Smooth muscle cell (in vitro differentiated cells): ENCODE measurements around the gene LRAT. TPM values are rescaled to one million over a fixed set of nuclear protein-coding genes. Genes with fewer than 3 reads are reported as not detected.

Experiments used
- DNase-seq: peaks from one replicate; lab custom pipeline; 2025; ENCODE audit not compliant: unreplicated experiment; lab: John Stamatoyannopoulos, UW
- H2AFZ ChIP-seq: fragments of 200-600 bp; sonication (generic); 2 replicates; pipeline ENCODE4 v1.6.0; 2016; ENCODE audit warnings: antibody characterized with exemption, low read depth, mild to moderate bottlenecking
- H3F3A ChIP-seq: fragments of 200-600 bp; sonication (generic); 2 replicates; pipeline ENCODE4 v1.6.0; 2017; ENCODE audit warnings: antibody characterized with exemption, low read depth
- H3K27ac ChIP-seq: fragments of 200-600 bp; sonication (generic); 2 replicates; pipeline ENCODE4 v1.5.1; 2016; ENCODE audit warnings: low read depth, mild to moderate bottlenecking
- H3K27me3 ChIP-seq: fragments of 200-600 bp; sonication (generic); 2 replicates; pipeline ENCODE4 v1.6.1; 2016; ENCODE audit warnings: low read depth, mild to moderate bottlenecking
- H3K36me3 ChIP-seq: fragments of 200-600 bp; sonication (generic); 2 replicates; pipeline ENCODE4 v1.5.1; 2016; ENCODE audit warnings: low read depth
- H3K4me1 ChIP-seq: fragments of 200-600 bp; sonication (generic); 2 replicates; pipeline ENCODE4 v1.5.1; 2016; ENCODE audit warnings: low read depth
- H3K4me2 ChIP-seq: fragments of 200-600 bp; sonication (generic); 2 replicates; pipeline ENCODE4 v1.6.0; 2016; ENCODE audit warnings: mild to moderate bottlenecking
- H3K4me3 ChIP-seq: fragments of 200-600 bp; sonication (generic); 2 replicates; pipeline ENCODE4 v1.5.1; 2016; ENCODE audit warnings: mild to moderate bottlenecking
- H3K79me2 ChIP-seq: fragments of 200-600 bp; sonication (generic); 2 replicates; pipeline ENCODE4 v1.6.0; 2016; ENCODE audit warnings: low read depth, mild to moderate bottlenecking
- H3K9ac ChIP-seq: fragments of 200-600 bp; sonication (generic); 2 replicates; pipeline ENCODE4 v1.6.0; 2016; ENCODE audit warnings: low read depth
- H3K9me3 ChIP-seq: fragments of 200-600 bp; sonication (generic); replicated peaks from 2 replicates; pipeline ENCODE4 v1.5.1; 2016; ENCODE audit warnings: low read depth
- H4K20me1 ChIP-seq: fragments of 200-600 bp; sonication (generic); 2 replicates; pipeline ENCODE4 v1.6.0; 2016; ENCODE audit warnings: low read depth
- CTCF ChIP-seq: fragments of 200-600 bp; sonication (generic); IDR thresholded peaks from 2 replicates; pipeline ENCODE4 v1.5.1; 2017; ENCODE audit warnings: borderline replicate concordance, mild to moderate bottlenecking, antibody characterized with exemption; ENCODE audit not compliant: insufficient read depth, poor library complexity, severe bottlenecking
- WGBS: methylation state at CpG from one replicate; pipeline ENCODE4 v1.1.7; 2016; ENCODE audit warnings: low lambda C conversion rate; 5-methylcytosine and 5-hydroxymethylcytosine counted together
- polyA plus RNA-seq: library from polyadenylated mRNA; unstranded; fragments of >200 nt; fragmentation: Nextera tagmentation; extraction: Ambion mirVana; gene quantifications from 2 replicates; pipeline ENCODE4 v1.2.1, GENCODE V29; 2016
- total RNA-seq: library from RNA; depleted of rRNA; stranded (reverse); fragments of >200 nt; gene quantifications from 2 replicates; pipeline ENCODE4 v1.2.3, GENCODE V29; 2014

The LRAT gene
- total and polyA plus RNA-seq, 2 experiments from 2014 or later: 0.93 to 2.9 TPM

DNA sequence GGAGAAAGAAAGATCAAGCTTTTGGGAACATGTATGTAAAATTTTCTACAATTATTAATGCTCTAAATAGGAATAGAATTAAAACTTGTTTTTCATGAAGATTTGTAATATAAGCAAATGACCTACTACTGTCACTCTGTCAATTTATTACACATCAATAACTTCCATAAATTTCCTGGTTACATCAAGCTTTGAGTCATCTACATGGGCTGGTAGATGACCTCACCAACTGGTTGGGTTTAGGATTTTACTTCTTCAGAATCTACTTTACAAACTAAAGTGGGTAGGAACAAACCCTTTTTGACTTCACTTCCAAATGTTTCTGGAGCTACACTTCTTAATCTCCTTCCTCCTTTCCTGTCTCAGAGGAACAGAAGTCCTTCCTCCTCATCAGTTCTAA is 12.0 kb upstream of the LRAT start:
- H4K20me1 ChIP-seq: no peaks in the 10 kb centered on the region
- H3K4me1 ChIP-seq: no peaks in the 10 kb centered on the region
- no peak overlapping the region for H2AFZ ChIP-seq
- no peak for TF ChIP-seq CTCF
- H3K9me3 ChIP-seq: no peaks in the 10 kb centered on the region
- no peak overlapping the region for H3K9ac ChIP-seq
- no peak for DNase-seq
- H3K4me3 ChIP-seq: no peak overlapping the region
- no peaks in the 10 kb centered on the region for H3K79me2 ChIP-seq
- no peak overlapping the region for H3K4me2 ChIP-seq
- no peaks in the 10 kb centered on the region for H3F3A ChIP-seq
- H3K27me3 ChIP-seq: peaks cover 5% of the 10 kb centered on the region
- H3K27ac ChIP-seq: no peak overlapping the region
- H3K36me3 ChIP-seq: no peaks in the 10 kb centered on the region

- Histone ChIP-seq H3K4me3 (no peak overlapping the region), H3K79me2 (no peaks in the 10 kb centered on the region), H3K4me1 (no peaks in the 10 kb centered on the region), H3K27me3 (peaks cover 5% of the 10 kb centered on the region), H3K9me3 (no peaks in the 10 kb centered on the region), H3K4me2 (no peak overlapping the region), H3K9ac (no peak overlapping the region), H3F3A (no peaks in the 10 kb centered on the region), H3K27ac (no peak overlapping the region), H3K36me3 (no peaks in the 10 kb centered on the region), H2AFZ (no peak overlapping the region), H4K20me1 (no peaks in the 10 kb centered on the region)
- TF ChIP-seq CTCF: no peak
- WGBS: 89% methylated on average over 4 of the region's 4 CpGs
- DNase-seq: no peak
Measured at GRCh38 chr4:154732669-154733068, 11.1 kb upstream of the LRAT start.

GRCh38 chr4:154736770-154737169 is 7.0 kb upstream of the LRAT start:
- no peak for TF ChIP-seq CTCF
- H3K27me3 ChIP-seq: peaks cover 33% of the 10 kb centered on the region
- H3K4me2 ChIP-seq: no peak overlapping the region
- H3K4me1 ChIP-seq: peaks cover 12% of the 10 kb centered on the region
- H3F3A ChIP-seq: no peaks in the 10 kb centered on the region
- no peaks in the 10 kb centered on the region for H4K20me1 ChIP-seq
- no peak for DNase-seq
- no peaks in the 10 kb centered on the region for H3K79me2 ChIP-seq
- H3K4me3 ChIP-seq: no peak overlapping the region
- no peak overlapping the region for H3K27ac ChIP-seq
- no peaks in the 10 kb centered on the region for H3K9me3 ChIP-seq
- no peak overlapping the region for H2AFZ ChIP-seq
- H3K9ac ChIP-seq: no peak overlapping the region
- 85% methylated on average over 1 of the region's 1 CpG for WGBS
- H3K36me3 ChIP-seq: no peaks in the 10 kb centered on the region

DNA sequence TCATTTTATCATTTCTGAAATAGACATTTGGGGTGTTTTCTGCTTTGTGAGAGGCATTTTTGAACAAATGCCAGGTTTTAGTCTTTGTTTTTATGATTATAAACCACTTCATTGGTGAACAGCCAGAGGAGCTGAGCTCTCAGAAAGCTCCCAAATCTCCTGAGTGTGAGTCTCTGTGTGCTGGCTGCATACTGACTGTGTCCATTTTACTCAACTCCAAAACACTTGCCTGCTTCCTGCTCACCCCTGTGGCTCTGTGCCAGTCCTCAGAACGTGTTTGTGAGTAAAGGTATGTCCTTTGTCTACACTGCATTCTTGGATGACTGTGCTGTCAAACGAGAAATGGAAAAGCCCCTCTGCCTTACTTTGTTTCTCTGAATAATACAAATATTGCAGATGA is 5.4 kb upstream of the LRAT start:
- Histone ChIP-seq H3K4me1 (peaks cover 22% of the 10 kb centered on the region), H3K27me3 (peaks cover 49% of the 10 kb centered on the region), H3K27ac (no peak overlapping the region), H3F3A (no peaks in the 10 kb centered on the region), H3K36me3 (no peaks in the 10 kb centered on the region), H4K20me1 (no peaks in the 10 kb centered on the region), H3K9me3 (no peaks in the 10 kb centered on the region), H3K4me2 (no peak overlapping the region), H3K79me2 (no peaks in the 10 kb centered on the region), H3K9ac (no peak overlapping the region), H3K4me3 (no peak overlapping the region), H2AFZ (no peak overlapping the region)
- no peak for TF ChIP-seq CTCF
- DNase-seq: no peak
- WGBS: 36% methylated on average over 2 of the region's 2 CpGs
